ENCODE results near the gene G2E3. TPM values are rescaled to one million over a fixed set of nuclear protein-coding genes. Genes with fewer than 3 reads are reported as not detected.

G2E3 gene
- total and polyA plus RNA-seq, 2 donors (not counting 1 experiment from before 2014, with no cell fraction given) = 13.0 to 14.7 TPM

- DNase-seq (ENCODE audit: low read depth in 2 of 2) = no peak
- Histone ChIP-seq H3K4me2 (ENCODE audit: extremely low read depth, insufficient read depth, low read length) (no peak overlapping the region), H3K4me1 (ENCODE audit: control insufficient read depth, extremely low read depth, insufficient read depth, low read length) (peaks cover 3% of the 10 kb centered on the region), H3K9me3 (ENCODE audit: control insufficient read depth, insufficient read depth, low read depth, low read length) (no peaks in the 10 kb centered on the region), H3K27me3 (ENCODE audit: control insufficient read depth, insufficient read depth, low read length) (no peaks in the 10 kb centered on the region), H3K27ac (ENCODE audit: insufficient read depth, low read length) (no peak overlapping the region), H3K36me3 (ENCODE audit: control insufficient read depth, insufficient read depth, low read length) (no peaks in the 10 kb centered on the region), H4K20me1 (ENCODE audit: control insufficient read depth, extremely low read depth, insufficient read depth, low read length) (no peaks in the 10 kb centered on the region), H3K79me2 (ENCODE audit: control insufficient read depth, insufficient read depth, low read length) (peaks cover 99% of the 10 kb centered on the region), H3K4me3 (replicated peaks in 1 of 4; ENCODE audit: control extremely low read depth in 1 of 4, insufficient read depth in 1 of 4, low read depth in 3 of 4, low read length in 4 of 4) (no peak overlapping the region), H2AFZ (ENCODE audit: low read length) (no peak overlapping the region), H3K9ac (ENCODE audit: insufficient read depth, low read length) (no peak overlapping the region)
- TF ChIP-seq, protein P1, sequence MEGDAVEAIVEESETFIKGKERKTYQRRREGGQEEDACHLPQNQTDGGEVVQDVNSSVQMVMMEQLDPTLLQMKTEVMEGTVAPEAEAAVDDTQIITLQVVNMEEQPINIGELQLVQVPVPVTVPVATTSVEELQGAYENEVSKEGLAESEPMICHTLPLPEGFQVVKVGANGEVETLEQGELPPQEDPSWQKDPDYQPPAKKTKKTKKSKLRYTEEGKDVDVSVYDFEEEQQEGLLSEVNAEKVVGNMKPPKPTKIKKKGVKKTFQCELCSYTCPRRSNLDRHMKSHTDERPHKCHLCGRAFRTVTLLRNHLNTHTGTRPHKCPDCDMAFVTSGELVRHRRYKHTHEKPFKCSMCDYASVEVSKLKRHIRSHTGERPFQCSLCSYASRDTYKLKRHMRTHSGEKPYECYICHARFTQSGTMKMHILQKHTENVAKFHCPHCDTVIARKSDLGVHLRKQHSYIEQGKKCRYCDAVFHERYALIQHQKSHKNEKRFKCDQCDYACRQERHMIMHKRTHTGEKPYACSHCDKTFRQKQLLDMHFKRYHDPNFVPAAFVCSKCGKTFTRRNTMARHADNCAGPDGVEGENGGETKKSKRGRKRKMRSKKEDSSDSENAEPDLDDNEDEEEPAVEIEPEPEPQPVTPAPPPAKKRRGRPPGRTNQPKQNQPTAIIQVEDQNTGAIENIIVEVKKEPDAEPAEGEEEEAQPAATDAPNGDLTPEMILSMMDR (conservative IDR thresholded peaks at IDR 0.05 in 1 of 2, IDR thresholded peaks at IDR 0.05 in 1 of 2; ENCODE audit: low read depth in 1 of 2, low read length in 2 of 2) = no peak
- TF ChIP-seq EZH2 (IDR thresholded peaks at IDR 0.05; ENCODE audit: low read length, missing control alignments) = no peak
These were observed 10.9 kb downstream of the G2E3 start for GRCh38 chr14:30569903-30570226.

DNA sequence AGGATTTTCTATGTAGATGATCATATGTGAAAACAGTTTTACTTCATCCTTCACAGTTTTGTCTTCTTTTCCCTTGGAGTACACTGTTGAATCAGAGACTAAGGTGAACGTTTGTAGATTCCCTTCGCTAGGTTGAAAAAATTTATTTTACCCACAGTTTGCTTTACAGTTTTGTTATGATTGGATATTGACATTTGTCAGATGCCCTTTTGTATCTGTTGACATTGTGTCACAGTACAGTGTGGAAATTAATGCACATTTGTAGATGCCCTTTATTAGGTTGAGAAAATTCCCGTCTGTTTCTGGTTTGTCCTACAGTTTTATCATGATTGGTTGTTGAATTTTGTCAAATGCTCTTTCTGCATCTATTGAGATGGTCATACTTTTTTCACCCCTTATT lies 13.3 kb downstream of the G2E3 start:
- no peaks in the 10 kb centered on the region for H3K27me3 ChIP-seq (ENCODE audit: control insufficient read depth, insufficient read depth, low read length)
- H3K4me1 ChIP-seq (ENCODE audit: control insufficient read depth, extremely low read depth, insufficient read depth, low read length) = peaks cover 3% of the 10 kb centered on the region
- DNase-seq (ENCODE audit: low read depth in 2 of 2) = no peak
- peaks cover 98% of the 10 kb centered on the region for H3K79me2 ChIP-seq (ENCODE audit: control insufficient read depth, insufficient read depth, low read length)
- no peaks in the 10 kb centered on the region for H3K36me3 ChIP-seq (ENCODE audit: control insufficient read depth, insufficient read depth, low read length)
- TF ChIP-seq EZH2 (IDR thresholded peaks at IDR 0.05; ENCODE audit: low read length, missing control alignments) = no peak
- TF ChIP-seq, protein P1 (conservative IDR thresholded peaks at IDR 0.05 in 1 of 2, IDR thresholded peaks at IDR 0.05 in 1 of 2; ENCODE audit: low read depth in 1 of 2, low read length in 2 of 2) = no peak
- no peak overlapping the region for H3K27ac ChIP-seq (ENCODE audit: insufficient read depth, low read length)
- no peak overlapping the region for H3K4me2 ChIP-seq (ENCODE audit: extremely low read depth, insufficient read depth, low read length)
- no peak overlapping the region for H3K4me3 ChIP-seq (replicated peaks in 1 of 4; ENCODE audit: control extremely low read depth in 1 of 4, insufficient read depth in 1 of 4, low read depth in 3 of 4, low read length in 4 of 4)
- no peak overlapping the region for H2AFZ ChIP-seq (ENCODE audit: low read length)
- no peaks in the 10 kb centered on the region for H3K9me3 ChIP-seq (ENCODE audit: control insufficient read depth, insufficient read depth, low read depth, low read length)
- H4K20me1 ChIP-seq (ENCODE audit: control insufficient read depth, extremely low read depth, insufficient read depth, low read length) = no peaks in the 10 kb centered on the region
- no peak overlapping the region for H3K9ac ChIP-seq (ENCODE audit: insufficient read depth, low read length)

DNA sequence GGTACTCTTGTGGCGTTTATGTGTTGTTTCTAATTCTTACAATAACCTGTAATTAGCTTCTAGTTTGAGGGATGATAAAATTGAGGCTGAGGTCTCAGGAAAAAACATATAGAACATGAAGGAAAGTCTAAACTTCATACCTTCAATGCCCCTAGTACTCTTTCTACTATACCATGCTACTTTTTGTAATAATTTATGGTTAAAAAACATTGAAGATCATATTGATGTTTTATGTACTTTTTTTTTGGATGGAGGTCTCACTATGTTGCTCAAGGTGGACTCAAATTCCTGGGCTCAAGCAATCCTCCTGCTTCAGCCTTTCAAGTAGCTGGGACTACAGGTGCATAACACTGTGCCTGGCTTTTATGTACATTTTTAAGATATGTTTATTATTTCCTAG lies 13.8 kb downstream of the G2E3 start:
- H3K4me2 ChIP-seq (ENCODE audit: extremely low read depth, insufficient read depth, low read length) = no peak overlapping the region
- no peaks in the 10 kb centered on the region for H4K20me1 ChIP-seq (ENCODE audit: control insufficient read depth, extremely low read depth, insufficient read depth, low read length)

More for the DNA sequence above, 13.8 kb downstream of the G2E3 start:
- peaks cover 98% of the 10 kb centered on the region for H3K79me2 ChIP-seq (ENCODE audit: control insufficient read depth, insufficient read depth, low read length)
- no peak overlapping the region for H3K9ac ChIP-seq (ENCODE audit: insufficient read depth, low read length)
- no peaks in the 10 kb centered on the region for H3K27me3 ChIP-seq (ENCODE audit: control insufficient read depth, insufficient read depth, low read length)
- H3K4me3 ChIP-seq (replicated peaks in 1 of 4; ENCODE audit: control extremely low read depth in 1 of 4, insufficient read depth in 1 of 4, low read depth in 3 of 4, low read length in 4 of 4) = no peak overlapping the region
- no peaks in the 10 kb centered on the region for H3K9me3 ChIP-seq (ENCODE audit: control insufficient read depth, insufficient read depth, low read depth, low read length)
- DNase-seq (ENCODE audit: low read depth in 2 of 2) = no peak
- H3K36me3 ChIP-seq (ENCODE audit: control insufficient read depth, insufficient read depth, low read length) = no peaks in the 10 kb centered on the region
- no peak for TF ChIP-seq EZH2 (IDR thresholded peaks at IDR 0.05; ENCODE audit: low read length, missing control alignments)
- TF ChIP-seq, protein P1 (conservative IDR thresholded peaks at IDR 0.05 in 1 of 2, IDR thresholded peaks at IDR 0.05 in 1 of 2; ENCODE audit: low read depth in 1 of 2, low read length in 2 of 2) = no peak
- H2AFZ ChIP-seq (ENCODE audit: low read length) = no peak overlapping the region
- H3K4me1 ChIP-seq (ENCODE audit: control insufficient read depth, extremely low read depth, insufficient read depth, low read length) = peaks cover 6% of the 10 kb centered on the region
- H3K27ac ChIP-seq (ENCODE audit: insufficient read depth, low read length) = no peak overlapping the region

All from fibroblast of lung (primary cell).